Astrocyte of the spinal cord (primary cell): ENCODE data around the gene CHCHD5.

Experiments
- DNase-seq: peaks from one replicate; pipeline ENCODE4 v3.0.0; 2011; ENCODE audit warnings: low read depth, low spot score
- H3K4me3 ChIP-seq: 2 replicates; pipeline ENCODE4 v1.5.1; 2011; ENCODE audit warnings: low read depth, mild to moderate bottlenecking, low read length, moderate library complexity
- CTCF ChIP-seq: IDR thresholded peaks from 2 replicates; pipeline ENCODE4 v1.5.1; 2012; ENCODE audit warnings: low read depth, mild to moderate bottlenecking, low read length, inconsistent platforms
- in situ Hi-C: cut with HindIII; loops from 2 replicates; pipeline ENCODE4 v1.10.0; 2017; ENCODE audit warnings: low sequenced_read_pairs

Gene CHCHD5

DNA sequence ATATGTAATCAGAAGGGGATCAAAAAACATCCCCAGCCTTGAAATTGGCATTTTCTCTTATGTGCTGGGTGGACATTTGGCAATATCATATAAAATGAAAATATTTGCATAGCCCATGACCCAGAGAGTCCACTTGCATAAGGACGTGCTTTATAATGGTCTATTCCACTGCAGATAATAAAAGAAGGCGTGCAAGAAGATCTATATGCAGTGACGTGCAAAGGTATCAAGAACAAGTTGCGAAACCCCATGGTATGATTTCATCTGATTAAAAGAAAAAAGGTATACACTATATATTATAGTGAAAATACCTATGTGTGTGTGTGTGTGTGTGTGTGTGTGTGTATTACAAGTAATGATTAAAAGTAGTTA, 52.9 kb downstream of the CHCHD5 start:
- no peak for TF ChIP-seq CTCF
- DNase-seq = no peak
- in situ Hi-C loops = no loop called here
- H3K4me3 ChIP-seq = no peak overlapping the region
